ENCODE results near the gene MACROD2. TPM values are rescaled to one million over a fixed set of nuclear protein-coding genes. Genes with fewer than 3 reads are reported as not detected.

MACROD2 gene
- total RNA-seq, 1 experiment from 2014 or later = 1.6 TPM

GRCh38 chr20:15422966-15423365 lies 1427.7 kb downstream of the MACROD2 start:
- Histone ChIP-seq H2BK20ac (ENCODE audit: low read depth, low read length, poor library complexity, severe bottlenecking) (no peak overlapping the region), H3K79me2 (ENCODE audit: insufficient read depth, low read length) (no peaks in the 10 kb centered on the region), H3K4ac (ENCODE audit: low read depth, low read length) (no peak overlapping the region), H3K4me2 (ENCODE audit: insufficient read depth, insufficient read length, low read length) (no peak overlapping the region), H3K9me3 (ENCODE audit: control insufficient read depth, low read depth, low read length) (no peaks in the 10 kb centered on the region), H3K18ac (ENCODE audit: insufficient read length, low read depth, low read length) (no peak overlapping the region), H3K79me1 (ENCODE audit: insufficient read depth, low read depth, low read length, poor library complexity, severe bottlenecking) (no peaks in the 10 kb centered on the region), H2BK15ac (ENCODE audit: low read depth, low read length) (no peak overlapping the region), H3T11ph (ENCODE audit: low read length) (no peak overlapping the region), H3K56ac (ENCODE audit: insufficient read length, low read depth, low read length) (no peak overlapping the region), H3K9ac (ENCODE audit: extremely low read depth, insufficient read length, low read length) (no peak overlapping the region), H4K20me1 (ENCODE audit: control insufficient read depth, insufficient read depth, insufficient read length) (no peaks in the 10 kb centered on the region), H3K27me3 (ENCODE audit: insufficient read depth, low read length) (no peaks in the 10 kb centered on the region), H2BK120ac (ENCODE audit: low read depth, low read length, poor library complexity, severe bottlenecking) (no peak overlapping the region), H2BK5ac (ENCODE audit: insufficient read length, low read length) (no peak overlapping the region), H2AK5ac (ENCODE audit: insufficient read length, low read length) (no peak overlapping the region), H3K4me1 (ENCODE audit: insufficient read depth, low read length) (no peaks in the 10 kb centered on the region), H4K8ac (replicated peaks; ENCODE audit: insufficient read length, low read depth, low read length) (no peak overlapping the region), H4K91ac (ENCODE audit: insufficient read length, low read depth, low read length) (no peak overlapping the region), H2AFZ (ENCODE audit: low read length) (no peak overlapping the region), H3K23me2 (ENCODE audit: insufficient read length, low read depth, low read length, poor library complexity, severe bottlenecking) (no peaks in the 10 kb centered on the region), H3K27ac (ENCODE audit: insufficient read length, low read depth, low read length) (no peak overlapping the region), H4K5ac (ENCODE audit: insufficient read length, low read depth, low read length) (no peak overlapping the region), H3K14ac (ENCODE audit: insufficient read depth, low read length) (no peak overlapping the region), H3K23ac (ENCODE audit: insufficient read length, low read depth, low read length) (no peak overlapping the region), H2BK12ac (ENCODE audit: insufficient read length, low read depth, low read length) (no peak overlapping the region)
- Mint-ChIP-seq H3K9me3 (peaks cover 7% of the 10 kb centered on the region in 2 experiments; a peak in 4 of 5 replicates), H3K4me1 (no peaks in the 10 kb centered on the region), H3K36me3 (ENCODE audit: insufficient read depth in 1 of 3, low read depth in 3 of 3) (peaks cover 0 to 5% (median 0%) of the 10 kb centered on the region in 3 experiments; a peak in 1 of 7 replicates), H3K27ac (no peak overlapping the region), H3K4me3 (no peak overlapping the region), H3K27me3 (ENCODE audit: low read depth) (no peaks in the 10 kb centered on the region)
- no CpG with 5 or more reads among the region's 2 CpGs for WGBS (ENCODE audit: extremely low coverage, insufficient read length, low lambda C conversion rate)
- TF ChIP-seq, protein P1, sequence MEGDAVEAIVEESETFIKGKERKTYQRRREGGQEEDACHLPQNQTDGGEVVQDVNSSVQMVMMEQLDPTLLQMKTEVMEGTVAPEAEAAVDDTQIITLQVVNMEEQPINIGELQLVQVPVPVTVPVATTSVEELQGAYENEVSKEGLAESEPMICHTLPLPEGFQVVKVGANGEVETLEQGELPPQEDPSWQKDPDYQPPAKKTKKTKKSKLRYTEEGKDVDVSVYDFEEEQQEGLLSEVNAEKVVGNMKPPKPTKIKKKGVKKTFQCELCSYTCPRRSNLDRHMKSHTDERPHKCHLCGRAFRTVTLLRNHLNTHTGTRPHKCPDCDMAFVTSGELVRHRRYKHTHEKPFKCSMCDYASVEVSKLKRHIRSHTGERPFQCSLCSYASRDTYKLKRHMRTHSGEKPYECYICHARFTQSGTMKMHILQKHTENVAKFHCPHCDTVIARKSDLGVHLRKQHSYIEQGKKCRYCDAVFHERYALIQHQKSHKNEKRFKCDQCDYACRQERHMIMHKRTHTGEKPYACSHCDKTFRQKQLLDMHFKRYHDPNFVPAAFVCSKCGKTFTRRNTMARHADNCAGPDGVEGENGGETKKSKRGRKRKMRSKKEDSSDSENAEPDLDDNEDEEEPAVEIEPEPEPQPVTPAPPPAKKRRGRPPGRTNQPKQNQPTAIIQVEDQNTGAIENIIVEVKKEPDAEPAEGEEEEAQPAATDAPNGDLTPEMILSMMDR (conservative IDR thresholded peaks at IDR 0.05) = no peak
- no peak for DNase-seq

Measured in H9 (cell line).